HCT116 (cell line): ENCODE measurements around the gene MUC3A. TPM values are rescaled to one million over a fixed set of nuclear protein-coding genes. Genes with fewer than 3 reads are reported as not detected.

Experiments
- ATAC-seq: fragments of 200-7000 bp; cut with Tn5 transposase; 2 replicates; pipeline ENCODE4 v1.9.1; 2020; ENCODE audit warnings: mild to moderate bottlenecking, moderate library complexity
- BruUV-seq: library from RNA; stranded (reverse); fragments of 400-500 nt; replicated peaks from 2 replicates; lab custom pipeline; 2021; lab: Mats Ljungman, UMichigan
- CTCF ChIA-PET: fragments of 300-600 bp; sonication (Branson Sonifier 250); formaldehyde crosslinking; loops from one replicate; lab custom pipeline; 2021; ENCODE audit warnings: antibody characterized with exemption; lab: Charles Lee
- POLR2A ChIA-PET: fragments of 300-600, 350-600 bp; sonication (Branson Sonifier 250); formaldehyde crosslinking; loops from one replicate; lab custom pipeline; 2021; ENCODE audit warnings: antibody characterized with exemption; lab: Charles Lee
- RAD21 ChIA-PET, 2 experiments: fragments of 300-600 bp; sonication (Branson Sonifier 250); formaldehyde crosslinking; loops; one replicate each; lab custom pipeline; 2023; ENCODE audit warnings: low total read pairs in 2 of 2; ENCODE audit not compliant: uncharacterized antibody in 2 of 2, unreplicated experiment in 2 of 2, low non-redundant PET in 1 of 2; lab: Charles Lee
- DNase-seq: peaks from one replicate; pipeline ENCODE4 v3.0.0-alpha.2; 2010; ENCODE audit warnings: low read depth, low spot score
- H2AFZ ChIP-seq: fragments of 200-600 bp; shearing (Covaris generic), sonication (generic); 2 replicates; pipeline ENCODE4 v1.6.1; 2017; ENCODE audit warnings: low read depth, mixed run types, mixed read lengths, antibody characterized with exemption, low read length; ENCODE audit not compliant: poor library complexity, severe bottlenecking
- H3K27ac ChIP-seq: 2 replicates; pipeline ENCODE4 v1.5.1; 2012; ENCODE audit warnings: low read depth, low read length
- H3K27me3 ChIP-seq: fragments of 200-600 bp; sonication (generic); 2 replicates; pipeline ENCODE4 v1.6.1; 2016; ENCODE audit warnings: mixed run types, low read length, mixed read lengths; ENCODE audit not compliant: insufficient read depth
- H3K36me3 ChIP-seq, 2 experiments: fragments of 200-500 bp in 1 of 2; fragments of 200-600 bp in 1 of 2; sonication (Bioruptor generic) in 1 of 2; sonication (generic) in 1 of 2; 2 replicates each; pipeline versions ENCODE4 v1.5.1 to v1.6.1; 2014 to 2016; ENCODE audit warnings: low read length in 2 of 2, inconsistent platforms in 1 of 2, mixed read lengths in 1 of 2, mixed run types in 1 of 2; ENCODE audit not compliant: insufficient read depth in 2 of 2, control insufficient read depth in 1 of 2
- H3K4me1 ChIP-seq, 2 experiments: fragments of 200-600 bp in 1 of 2; sonication (generic) in 1 of 2; 2 replicates each; pipeline versions ENCODE4 v1.5.1 to v1.6.1; 2012 to 2017; ENCODE audit warnings: low read length in 2 of 2, inconsistent platforms in 1 of 2, mild to moderate bottlenecking in 1 of 2, mixed read lengths in 1 of 2, mixed run types in 1 of 2, moderate library complexity in 1 of 2; ENCODE audit not compliant: insufficient read depth in 2 of 2, control insufficient read depth in 1 of 2
- H3K4me2 ChIP-seq: fragments of 200-600 bp; sonication (generic); 2 replicates; pipeline ENCODE4 v1.6.1; 2017; ENCODE audit warnings: mixed run types, low read length, mixed read lengths
- H3K4me3 ChIP-seq, 2 experiments: fragments of 200-600 bp in 1 of 2; sonication (generic) in 1 of 2; replicated peaks in 1 of 2; 2 replicates each; pipeline ENCODE4 v1.5.1; 2011 to 2016; ENCODE audit warnings: low read length in 2 of 2, control low read depth in 1 of 2, low read depth in 1 of 2, mild to moderate bottlenecking in 1 of 2, mixed read lengths in 1 of 2, mixed run types in 1 of 2
- H3K79me2 ChIP-seq: fragments of 200-600 bp; sonication (generic); 2 replicates; pipeline ENCODE4 v1.6.1; 2017; ENCODE audit warnings: mild to moderate bottlenecking, mixed run types, low read length, moderate library complexity, mixed read lengths; ENCODE audit not compliant: insufficient read depth
- H3K9ac ChIP-seq: fragments of 200-600 bp; sonication (generic); 2 replicates; pipeline ENCODE4 v1.6.1; 2016; ENCODE audit warnings: low read length, mixed read lengths
- H3K9me2 ChIP-seq: fragments of 200-600 bp; sonication (generic), shearing (Covaris generic); 2 replicates; pipeline ENCODE4 v1.6.1; 2017; ENCODE audit warnings: mixed run types, mild to moderate bottlenecking, moderate library complexity; ENCODE audit not compliant: insufficient read depth
- H3K9me3 ChIP-seq, 2 experiments: fragments of 200-500 bp in 1 of 2; fragments of 200-600 bp in 1 of 2; sonication (Bioruptor generic) in 1 of 2; sonication (generic) in 1 of 2; 2 replicates each; pipeline ENCODE4 v1.6.1; 2014 to 2017; ENCODE audit warnings: low read length in 2 of 2, mixed read lengths in 2 of 2, inconsistent platforms in 1 of 2, low read depth in 1 of 2, mild to moderate bottlenecking in 1 of 2, mixed run types in 1 of 2, moderate library complexity in 1 of 2; ENCODE audit not compliant: control insufficient read depth in 1 of 2, insufficient read depth in 1 of 2
- H4K20me1 ChIP-seq: fragments of 200-600 bp; sonication (generic), shearing (Covaris generic); 2 replicates; pipeline ENCODE4 v1.6.1; 2017; ENCODE audit warnings: mixed run types, mild to moderate bottlenecking, moderate library complexity; ENCODE audit not compliant: insufficient read depth
- CEBPB ChIP-seq: IDR thresholded peaks from 2 replicates; pipeline ENCODE4 v1.6.1; 2012; ENCODE audit warnings: low read depth
- EGR1 ChIP-seq: IDR thresholded peaks from 2 replicates; pipeline ENCODE4 v1.6.1; 2012; ENCODE audit warnings: low read depth
- ELF1 ChIP-seq: IDR thresholded peaks from 2 replicates; pipeline ENCODE4 v1.6.1; 2012; ENCODE audit warnings: low read depth, borderline replicate concordance
- EZH2 ChIP-seq: fragments of 200-600 bp; sonication (generic); IDR thresholded peaks from 2 replicates; pipeline ENCODE4 v1.6.1; 2017; ENCODE audit warnings: antibody characterized with exemption, mixed run types
- MAX ChIP-seq: IDR thresholded peaks from 2 replicates; pipeline ENCODE4 v1.6.1; 2012
- POLR2AphosphoS5 ChIP-seq: IDR thresholded peaks from 2 replicates; pipeline ENCODE4 v1.6.1; 2011; ENCODE audit warnings: mild to moderate bottlenecking, low read depth, low read length, moderate library complexity
- RAD21 ChIP-seq: IDR thresholded peaks from 2 replicates; pipeline ENCODE4 v1.6.1; 2012; ENCODE audit warnings: low read depth, mild to moderate bottlenecking
- SIN3A ChIP-seq: IDR thresholded peaks from 2 replicates; pipeline ENCODE4 v1.6.1; 2012; ENCODE audit warnings: low read depth
- SRF ChIP-seq: IDR thresholded peaks from 2 replicates; pipeline ENCODE4 v1.6.1; 2012; ENCODE audit warnings: low read depth
- intact Hi-C: fragments of 100-400 bp; cut with micrococcal nuclease; formaldehyde crosslinking; loops from 2 replicates; pipeline ENCODE4 v1.10.0; 2022
- total RNA-seq: library from RNA; stranded (reverse); gene quantifications from one replicate; pipeline ENCODE4 v1.2.1, GENCODE V29; 2021; ENCODE audit not compliant: unreplicated experiment
- TF ChIP-seq, protein P1 (sequence below), 3 experiments: fragments of 200-600 bp in 1 of 3; sonication (generic) in 1 of 3; IDR thresholded peaks in 2 of 3; conservative IDR thresholded peaks in 1 of 3; 2 replicates each; pipeline ENCODE4 v1.5.1; 2012 to 2017; ENCODE audit warnings: low read depth in 2 of 3, low read length in 2 of 3, antibody characterized with exemption in 1 of 3, borderline replicate concordance in 1 of 3, control low read depth in 1 of 3, mild to moderate bottlenecking in 1 of 3, mixed read lengths in 1 of 3, mixed run types in 1 of 3, moderate library complexity in 1 of 3; ENCODE audit not compliant: insufficient read depth in 1 of 3

Gene MUC3A
- total RNA-seq, 1 experiment from 2014 or later: 30.8 TPM

- intact Hi-C loops: no loop called here
- no TSS peak for BruUV-seq
- ChIA-PET CTCF (no interaction called here), POLR2A (no interaction called here), RAD21 (no interaction called here)
- Histone ChIP-seq H2AFZ (no peak overlapping the region), H3K4me1 (no peaks in the 10 kb centered on the region), H3K79me2 (no peaks in the 10 kb centered on the region), H3K9me2 (no peaks in the 10 kb centered on the region), H3K36me3 (no peaks in the 10 kb centered on the region), H3K4me3 (no peak overlapping the region), H4K20me1 (no peaks in the 10 kb centered on the region), H3K27ac (no peak overlapping the region), H3K9ac (no peak overlapping the region), H3K9me3 (peaks cover 0 to 3% of the 10 kb centered on the region in 2 experiments; a peak in 1 of 4 replicates), H3K27me3 (no peaks in the 10 kb centered on the region), H3K4me2 (no peak overlapping the region)
- TF ChIP-seq SRF (no peak), SIN3A (no peak), POLR2AphosphoS5 (no peak), RAD21 (no peak), EGR1 (no peak), MAX (no peak), EZH2 (no peak), CEBPB (no peak), ELF1 (no peak)
- TF ChIP-seq, protein P1, sequence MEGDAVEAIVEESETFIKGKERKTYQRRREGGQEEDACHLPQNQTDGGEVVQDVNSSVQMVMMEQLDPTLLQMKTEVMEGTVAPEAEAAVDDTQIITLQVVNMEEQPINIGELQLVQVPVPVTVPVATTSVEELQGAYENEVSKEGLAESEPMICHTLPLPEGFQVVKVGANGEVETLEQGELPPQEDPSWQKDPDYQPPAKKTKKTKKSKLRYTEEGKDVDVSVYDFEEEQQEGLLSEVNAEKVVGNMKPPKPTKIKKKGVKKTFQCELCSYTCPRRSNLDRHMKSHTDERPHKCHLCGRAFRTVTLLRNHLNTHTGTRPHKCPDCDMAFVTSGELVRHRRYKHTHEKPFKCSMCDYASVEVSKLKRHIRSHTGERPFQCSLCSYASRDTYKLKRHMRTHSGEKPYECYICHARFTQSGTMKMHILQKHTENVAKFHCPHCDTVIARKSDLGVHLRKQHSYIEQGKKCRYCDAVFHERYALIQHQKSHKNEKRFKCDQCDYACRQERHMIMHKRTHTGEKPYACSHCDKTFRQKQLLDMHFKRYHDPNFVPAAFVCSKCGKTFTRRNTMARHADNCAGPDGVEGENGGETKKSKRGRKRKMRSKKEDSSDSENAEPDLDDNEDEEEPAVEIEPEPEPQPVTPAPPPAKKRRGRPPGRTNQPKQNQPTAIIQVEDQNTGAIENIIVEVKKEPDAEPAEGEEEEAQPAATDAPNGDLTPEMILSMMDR (IDR thresholded peaks at IDR 0.05 in 2 of 3, conservative IDR thresholded peaks at IDR 0.05 in 1 of 3; ENCODE audit: borderline replicate concordance in 1 of 3, insufficient read depth in 1 of 3, low read depth in 2 of 3, low read length in 2 of 3): no peak
- ATAC-seq: no peak
- DNase-seq: no peak
Measured at GRCh38 chr7:100943693-100944092, 5.6 kb upstream of the MUC3A start.
